ENCODE results near the gene DIDO1.

- TF ChIP-seq MXI1 (IDR thresholded peaks at IDR 0.05; ENCODE audit: low read depth, low read length) (no peak), CTCF (IDR thresholded peaks at IDR 0.05) (no peak), USF1 (IDR thresholded peaks at IDR 0.05; ENCODE audit: borderline replicate concordance, low read depth) (no peak)
Observed at GRCh38 chr20:62872184-62872847, 54.0 kb downstream of the DIDO1 start.
